CD4-positive, alpha-beta T cell treated with Interleukin-6 at 100 ng/mL for 8 hours (primary cell): Measurements from ENCODE around the gene DSP.

ENCODE experiments used
- DNase-seq: peaks from one replicate; pipeline ENCODE4 v3.0.0-alpha.2; 2020; ENCODE audit warnings: mixed read lengths, low spot score

Gene DSP, protein sequence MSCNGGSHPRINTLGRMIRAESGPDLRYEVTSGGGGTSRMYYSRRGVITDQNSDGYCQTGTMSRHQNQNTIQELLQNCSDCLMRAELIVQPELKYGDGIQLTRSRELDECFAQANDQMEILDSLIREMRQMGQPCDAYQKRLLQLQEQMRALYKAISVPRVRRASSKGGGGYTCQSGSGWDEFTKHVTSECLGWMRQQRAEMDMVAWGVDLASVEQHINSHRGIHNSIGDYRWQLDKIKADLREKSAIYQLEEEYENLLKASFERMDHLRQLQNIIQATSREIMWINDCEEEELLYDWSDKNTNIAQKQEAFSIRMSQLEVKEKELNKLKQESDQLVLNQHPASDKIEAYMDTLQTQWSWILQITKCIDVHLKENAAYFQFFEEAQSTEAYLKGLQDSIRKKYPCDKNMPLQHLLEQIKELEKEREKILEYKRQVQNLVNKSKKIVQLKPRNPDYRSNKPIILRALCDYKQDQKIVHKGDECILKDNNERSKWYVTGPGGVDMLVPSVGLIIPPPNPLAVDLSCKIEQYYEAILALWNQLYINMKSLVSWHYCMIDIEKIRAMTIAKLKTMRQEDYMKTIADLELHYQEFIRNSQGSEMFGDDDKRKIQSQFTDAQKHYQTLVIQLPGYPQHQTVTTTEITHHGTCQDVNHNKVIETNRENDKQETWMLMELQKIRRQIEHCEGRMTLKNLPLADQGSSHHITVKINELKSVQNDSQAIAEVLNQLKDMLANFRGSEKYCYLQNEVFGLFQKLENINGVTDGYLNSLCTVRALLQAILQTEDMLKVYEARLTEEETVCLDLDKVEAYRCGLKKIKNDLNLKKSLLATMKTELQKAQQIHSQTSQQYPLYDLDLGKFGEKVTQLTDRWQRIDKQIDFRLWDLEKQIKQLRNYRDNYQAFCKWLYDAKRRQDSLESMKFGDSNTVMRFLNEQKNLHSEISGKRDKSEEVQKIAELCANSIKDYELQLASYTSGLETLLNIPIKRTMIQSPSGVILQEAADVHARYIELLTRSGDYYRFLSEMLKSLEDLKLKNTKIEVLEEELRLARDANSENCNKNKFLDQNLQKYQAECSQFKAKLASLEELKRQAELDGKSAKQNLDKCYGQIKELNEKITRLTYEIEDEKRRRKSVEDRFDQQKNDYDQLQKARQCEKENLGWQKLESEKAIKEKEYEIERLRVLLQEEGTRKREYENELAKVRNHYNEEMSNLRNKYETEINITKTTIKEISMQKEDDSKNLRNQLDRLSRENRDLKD (N-terminal part only)

DNA sequence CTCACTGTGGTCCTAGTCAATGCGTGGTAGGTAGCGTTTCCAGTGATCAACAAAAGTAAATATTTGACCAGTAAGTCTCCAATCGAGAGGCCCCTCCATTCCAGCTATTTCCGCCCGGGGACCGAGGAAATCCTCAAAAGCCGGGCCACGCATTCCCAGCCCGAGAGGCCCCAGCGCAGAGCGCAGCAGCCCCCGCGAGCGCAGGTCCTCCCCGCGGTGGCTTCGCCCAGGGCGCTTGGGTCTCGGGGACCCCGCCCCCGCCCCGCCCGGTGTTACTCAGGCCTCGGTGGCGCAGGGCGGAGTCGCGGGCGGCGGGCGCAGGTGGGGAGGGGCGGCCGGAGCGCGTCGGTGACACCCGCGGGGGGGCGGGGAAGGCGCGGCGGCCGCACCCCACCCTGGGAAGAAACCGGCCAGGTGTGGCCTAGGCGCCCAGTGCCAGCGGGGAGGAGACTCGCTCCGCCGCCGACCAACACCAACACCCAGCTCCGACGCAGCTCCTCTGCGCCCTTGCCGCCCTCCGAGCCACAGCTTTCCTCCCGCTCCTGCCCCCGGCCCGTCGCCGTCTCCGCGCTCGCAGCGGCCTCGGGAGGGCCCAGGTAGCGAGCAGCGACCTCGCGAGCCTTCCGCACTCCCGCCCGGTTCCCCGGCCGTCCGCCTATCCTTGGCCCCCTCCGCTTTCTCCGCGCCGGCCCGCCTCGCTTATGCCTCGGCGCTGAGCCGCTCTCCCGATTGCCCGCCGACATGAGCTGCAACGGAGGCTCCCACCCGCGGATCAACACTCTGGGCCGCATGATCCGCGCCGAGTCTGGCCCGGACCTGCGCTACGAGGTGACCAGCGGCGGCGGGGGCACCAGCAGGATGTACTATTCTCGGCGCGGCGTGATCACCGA is at the start of gene DSP:
Gene DSP, plus strand, starts transcription at position 497 of the 890 bp plus-strand sequence. Its CDS starts 245 bp downstream, at position 742.
- DNase-seq, result no peak

DNA sequence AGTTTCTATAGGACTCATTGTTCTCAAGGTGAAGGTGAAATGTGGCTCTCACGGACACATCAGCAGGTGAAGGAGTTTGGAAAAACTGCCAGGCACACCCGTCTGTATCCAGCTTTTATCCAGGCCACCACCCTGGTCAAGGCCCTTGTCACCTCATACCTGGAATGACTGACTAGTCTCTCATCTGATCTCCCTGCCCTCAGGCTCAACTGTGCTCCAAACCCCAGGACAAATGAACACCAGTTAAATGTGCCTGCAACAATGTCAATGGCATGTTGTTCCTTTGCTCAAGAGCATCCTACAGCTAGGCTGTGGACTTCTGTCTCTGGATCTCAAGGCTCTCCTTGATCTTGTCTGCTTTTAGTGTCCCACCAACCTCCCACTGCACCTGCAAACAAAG is 47.6 kb upstream of the DSP start:
- no peak for DNase-seq

- DNase-seq, result no peak
Measured at GRCh38 chr6:7494638-7495037, 46.8 kb upstream of the DSP start.

GRCh38 chr6:7496266-7496875 is 45.1 kb upstream of the DSP start:
- DNase-seq, result no peak

GRCh38 chr6:7500752-7501282 is 40.7 kb upstream of the DSP start:
- no peak for DNase-seq

DNA sequence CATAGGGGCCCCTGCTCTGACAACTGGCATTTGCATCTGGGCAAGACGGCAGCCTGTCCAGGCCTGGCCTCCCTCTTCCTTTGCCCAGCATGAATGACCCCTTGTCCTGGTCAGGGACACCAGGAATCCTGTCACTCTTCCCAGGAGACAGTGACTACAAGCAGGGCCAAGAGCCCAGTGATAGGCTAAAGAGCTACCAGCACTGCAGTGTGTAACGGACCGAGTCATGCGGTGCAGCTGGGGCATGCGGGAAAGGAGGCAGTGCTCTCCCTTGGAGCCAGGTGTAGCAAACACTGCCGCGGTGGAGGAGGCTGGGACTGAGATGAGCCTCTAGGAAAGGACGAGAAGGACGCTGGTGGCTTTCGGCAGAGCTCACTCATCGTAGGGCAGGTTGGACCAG is 38.7 kb upstream of the DSP start:
- no peak for DNase-seq

DNA sequence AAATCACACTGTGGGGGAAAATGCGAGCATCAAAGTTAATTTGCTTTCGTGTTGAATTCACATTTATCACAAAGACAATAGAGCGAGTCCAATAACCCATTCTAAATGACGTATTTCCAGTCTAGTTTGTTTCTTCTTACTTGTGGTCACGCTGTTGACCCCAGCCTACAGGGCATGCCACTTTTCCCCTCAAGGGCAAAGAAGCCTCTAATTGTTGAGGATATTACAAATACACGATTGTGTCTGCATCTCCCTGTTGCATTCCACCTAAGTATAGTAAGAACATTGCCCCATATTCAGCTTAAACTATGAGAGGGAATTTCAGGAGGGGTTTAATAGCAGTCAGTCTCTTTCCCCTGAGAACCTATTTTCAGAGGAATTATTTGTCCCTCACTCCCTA is 37.4 kb upstream of the DSP start:
- DNase-seq, result no peak

DNA sequence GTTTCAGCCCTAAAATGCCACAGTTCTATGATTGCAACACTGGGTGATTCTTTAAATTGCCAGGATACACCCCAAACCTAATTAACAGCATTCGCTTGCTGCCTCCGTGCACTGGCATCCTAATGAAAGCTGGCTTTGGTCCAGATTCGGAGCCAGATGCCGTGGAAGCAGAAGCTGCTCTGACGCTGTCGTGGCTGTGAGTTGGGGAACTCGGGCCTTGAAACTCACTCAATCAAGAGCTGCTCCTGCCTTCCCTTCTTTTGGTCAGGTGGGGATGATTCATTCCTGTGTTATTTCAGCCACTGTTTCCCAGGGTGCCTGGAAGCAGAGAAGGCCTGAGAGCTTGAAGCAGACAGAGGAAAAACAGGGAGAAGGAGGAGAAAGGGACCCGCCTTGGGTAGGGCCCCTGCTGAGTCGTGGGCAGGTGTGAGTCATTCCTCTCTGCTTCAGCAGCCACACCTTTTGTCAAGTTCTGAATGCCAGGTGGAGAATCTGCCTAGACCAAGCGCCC is 36.2 kb upstream of the DSP start:
- no peak for DNase-seq

- no peak for DNase-seq
Measured at GRCh38 chr6:7507600-7507999, 33.9 kb upstream of the DSP start.

DNA sequence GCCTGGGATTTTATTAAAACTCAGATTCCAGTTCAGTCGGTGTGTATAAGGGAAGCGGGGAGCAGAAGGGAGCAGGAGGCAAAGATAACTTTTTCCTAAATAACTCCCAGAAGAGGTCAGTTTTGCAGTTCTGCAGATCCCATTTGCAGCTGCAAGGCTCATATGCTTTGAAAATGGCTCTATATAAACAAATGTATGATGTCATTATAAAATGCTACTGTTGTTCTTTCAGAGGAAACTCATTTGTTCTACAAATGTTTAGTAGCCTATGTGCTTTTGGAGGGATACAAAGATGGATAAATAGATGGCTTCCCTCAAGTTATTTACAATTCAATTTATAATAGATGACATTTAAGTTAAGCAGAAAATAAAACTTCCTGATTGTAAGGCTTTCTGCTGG is 29.2 kb upstream of the DSP start:
- no peak for DNase-seq

- DNase-seq, result no peak
Measured at GRCh38 chr6:7513529-7513928, 27.9 kb upstream of the DSP start.

DNA sequence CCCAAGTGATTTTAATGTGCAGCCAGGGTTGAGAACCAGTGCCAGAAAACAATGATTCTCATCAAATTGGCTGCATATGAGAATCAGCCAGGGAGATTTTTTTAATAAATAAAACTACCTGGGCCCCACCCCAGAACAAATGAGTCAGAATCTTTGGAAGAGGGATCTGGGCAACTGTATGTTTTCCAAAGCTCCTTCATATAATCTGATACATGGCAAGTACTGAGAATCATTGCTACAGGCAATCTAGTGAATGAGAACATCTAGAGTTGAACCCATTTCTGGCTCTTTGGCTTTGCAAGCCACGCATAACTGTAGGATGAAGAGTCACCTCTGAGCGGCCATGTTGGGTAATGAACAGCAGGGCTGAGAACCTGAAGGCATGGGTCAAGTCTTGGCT is 26.1 kb upstream of the DSP start:
- DNase-seq, result no peak

GRCh38 chr6:7518877-7519276 is 22.6 kb upstream of the DSP start:
- no peak for DNase-seq

GRCh38 chr6:7522873-7523272 is 18.6 kb upstream of the DSP start:
- DNase-seq, result no peak

- no peak for DNase-seq
Measured at GRCh38 chr6:7523922-7524321, 17.5 kb upstream of the DSP start.

- DNase-seq, result no peak
Measured at GRCh38 chr6:7526755-7527154, 14.7 kb upstream of the DSP start.

GRCh38 chr6:7528565-7528964 is 12.9 kb upstream of the DSP start:
- no peak for DNase-seq

- DNase-seq, result no peak
Measured at GRCh38 chr6:7529141-7529540, 12.3 kb upstream of the DSP start.

- DNase-seq, result no peak
Measured at GRCh38 chr6:7532232-7532631, 9.2 kb upstream of the DSP start.

GRCh38 chr6:7532821-7533220 is 8.7 kb upstream of the DSP start:
- DNase-seq, result no peak
